ENCODE measurements around the gene PLK5.
"Not testable (repeated sequence)": the region's sequence is repeated elsewhere in the genome, so short reads cannot be mapped to it uniquely, and the experiment has no call there.

DNA sequence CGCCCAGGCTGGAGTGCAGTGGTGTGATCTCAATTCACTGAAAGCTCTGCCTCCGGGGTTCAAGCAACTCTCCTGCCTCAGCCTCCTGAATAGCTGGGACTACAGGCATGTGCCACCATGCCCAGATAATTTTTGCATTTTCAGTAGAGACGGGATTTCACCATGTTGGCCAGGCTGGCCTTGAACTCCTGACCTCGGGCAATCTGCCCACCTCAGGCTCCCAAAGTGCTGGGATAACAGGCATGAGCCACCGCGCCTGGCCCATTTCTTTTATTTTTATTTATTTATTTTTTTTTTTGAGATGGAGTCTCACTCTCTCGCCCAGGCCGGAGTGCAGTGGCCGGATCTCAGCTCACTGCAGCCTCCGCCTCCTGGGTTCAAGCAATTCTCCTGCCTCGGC is 15.9 kb downstream of the PLK5 start:
- not testable (repeated sequence) for TF ChIP-seq JUNB (IDR thresholded peaks at IDR 0.05; ENCODE audit: unreplicated experiment); POLR2AphosphoS5 (IDR thresholded peaks at IDR 0.05; ENCODE audit: low read depth); CREB1 (CRISPR knock-in tag; IDR thresholded peaks at IDR 0.05; ENCODE audit: low read depth); EZH2 (IDR thresholded peaks at IDR 0.05; ENCODE audit: low read depth, unreplicated experiment); EZH2phosphoT487 (IDR thresholded peaks at IDR 0.05; ENCODE audit: unreplicated experiment); ZNF114 (CRISPR knock-in tag; IDR thresholded peaks at IDR 0.05); NANOG (IDR thresholded peaks at IDR 0.05; ENCODE audit: borderline replicate concordance)
- TF ChIP-seq, protein P1, sequence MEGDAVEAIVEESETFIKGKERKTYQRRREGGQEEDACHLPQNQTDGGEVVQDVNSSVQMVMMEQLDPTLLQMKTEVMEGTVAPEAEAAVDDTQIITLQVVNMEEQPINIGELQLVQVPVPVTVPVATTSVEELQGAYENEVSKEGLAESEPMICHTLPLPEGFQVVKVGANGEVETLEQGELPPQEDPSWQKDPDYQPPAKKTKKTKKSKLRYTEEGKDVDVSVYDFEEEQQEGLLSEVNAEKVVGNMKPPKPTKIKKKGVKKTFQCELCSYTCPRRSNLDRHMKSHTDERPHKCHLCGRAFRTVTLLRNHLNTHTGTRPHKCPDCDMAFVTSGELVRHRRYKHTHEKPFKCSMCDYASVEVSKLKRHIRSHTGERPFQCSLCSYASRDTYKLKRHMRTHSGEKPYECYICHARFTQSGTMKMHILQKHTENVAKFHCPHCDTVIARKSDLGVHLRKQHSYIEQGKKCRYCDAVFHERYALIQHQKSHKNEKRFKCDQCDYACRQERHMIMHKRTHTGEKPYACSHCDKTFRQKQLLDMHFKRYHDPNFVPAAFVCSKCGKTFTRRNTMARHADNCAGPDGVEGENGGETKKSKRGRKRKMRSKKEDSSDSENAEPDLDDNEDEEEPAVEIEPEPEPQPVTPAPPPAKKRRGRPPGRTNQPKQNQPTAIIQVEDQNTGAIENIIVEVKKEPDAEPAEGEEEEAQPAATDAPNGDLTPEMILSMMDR (conservative IDR thresholded peaks at IDR 0.05; ENCODE audit: low read depth in 2 of 2): not testable (repeated sequence)
- TF ChIP-seq, protein P2, sequence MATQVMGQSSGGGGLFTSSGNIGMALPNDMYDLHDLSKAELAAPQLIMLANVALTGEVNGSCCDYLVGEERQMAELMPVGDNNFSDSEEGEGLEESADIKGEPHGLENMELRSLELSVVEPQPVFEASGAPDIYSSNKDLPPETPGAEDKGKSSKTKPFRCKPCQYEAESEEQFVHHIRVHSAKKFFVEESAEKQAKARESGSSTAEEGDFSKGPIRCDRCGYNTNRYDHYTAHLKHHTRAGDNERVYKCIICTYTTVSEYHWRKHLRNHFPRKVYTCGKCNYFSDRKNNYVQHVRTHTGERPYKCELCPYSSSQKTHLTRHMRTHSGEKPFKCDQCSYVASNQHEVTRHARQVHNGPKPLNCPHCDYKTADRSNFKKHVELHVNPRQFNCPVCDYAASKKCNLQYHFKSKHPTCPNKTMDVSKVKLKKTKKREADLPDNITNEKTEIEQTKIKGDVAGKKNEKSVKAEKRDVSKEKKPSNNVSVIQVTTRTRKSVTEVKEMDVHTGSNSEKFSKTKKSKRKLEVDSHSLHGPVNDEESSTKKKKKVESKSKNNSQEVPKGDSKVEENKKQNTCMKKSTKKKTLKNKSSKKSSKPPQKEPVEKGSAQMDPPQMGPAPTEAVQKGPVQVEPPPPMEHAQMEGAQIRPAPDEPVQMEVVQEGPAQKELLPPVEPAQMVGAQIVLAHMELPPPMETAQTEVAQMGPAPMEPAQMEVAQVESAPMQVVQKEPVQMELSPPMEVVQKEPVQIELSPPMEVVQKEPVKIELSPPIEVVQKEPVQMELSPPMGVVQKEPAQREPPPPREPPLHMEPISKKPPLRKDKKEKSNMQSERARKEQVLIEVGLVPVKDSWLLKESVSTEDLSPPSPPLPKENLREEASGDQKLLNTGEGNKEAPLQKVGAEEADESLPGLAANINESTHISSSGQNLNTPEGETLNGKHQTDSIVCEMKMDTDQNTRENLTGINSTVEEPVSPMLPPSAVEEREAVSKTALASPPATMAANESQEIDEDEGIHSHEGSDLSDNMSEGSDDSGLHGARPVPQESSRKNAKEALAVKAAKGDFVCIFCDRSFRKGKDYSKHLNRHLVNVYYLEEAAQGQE (IDR thresholded peaks at IDR 0.05; ENCODE audit: unreplicated experiment): not testable (repeated sequence)
- TF ChIP-seq, protein P3, sequence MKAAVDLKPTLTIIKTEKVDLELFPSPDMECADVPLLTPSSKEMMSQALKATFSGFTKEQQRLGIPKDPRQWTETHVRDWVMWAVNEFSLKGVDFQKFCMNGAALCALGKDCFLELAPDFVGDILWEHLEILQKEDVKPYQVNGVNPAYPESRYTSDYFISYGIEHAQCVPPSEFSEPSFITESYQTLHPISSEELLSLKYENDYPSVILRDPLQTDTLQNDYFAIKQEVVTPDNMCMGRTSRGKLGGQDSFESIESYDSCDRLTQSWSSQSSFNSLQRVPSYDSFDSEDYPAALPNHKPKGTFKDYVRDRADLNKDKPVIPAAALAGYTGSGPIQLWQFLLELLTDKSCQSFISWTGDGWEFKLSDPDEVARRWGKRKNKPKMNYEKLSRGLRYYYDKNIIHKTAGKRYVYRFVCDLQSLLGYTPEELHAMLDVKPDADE (IDR thresholded peaks at IDR 0.05): not testable (repeated sequence)

All from GM23338 (cell line).